GM10248 (cell line): ENCODE results near the gene TMEM37.

ENCODE experiments used
- CTCF ChIA-PET: fragments of 300-600 bp; sonication (Branson Sonifier 250); formaldehyde crosslinking; extraction: SDS; loops from one replicate; lab custom pipeline; 2021; ENCODE audit warnings: antibody characterized with exemption; lab: Yijun Ruan, JAX
- POLR2A ChIA-PET: fragments of 350-650 bp; sonication (Branson Sonifier 250); formaldehyde crosslinking; extraction: SDS; loops from one replicate; lab custom pipeline; 2020; ENCODE audit warnings: antibody characterized with exemption; lab: Yijun Ruan, JAX
- DNase-seq: peaks from one replicate; pipeline ENCODE4 v3.0.0; 2012; ENCODE audit errors: extremely low spot score
- TF ChIP-seq, protein P1 (sequence below): IDR thresholded peaks from 2 replicates; pipeline ENCODE4 v1.5.1; 2012; ENCODE audit warnings: mild to moderate bottlenecking, low read depth; ENCODE audit errors: extremely low read depth, missing control alignments, control extremely low read depth

Gene TMEM37

GRCh38 chr2:119405151-119405550 lies 26.5 kb upstream of the TMEM37 start:
- TF ChIP-seq, protein P1, sequence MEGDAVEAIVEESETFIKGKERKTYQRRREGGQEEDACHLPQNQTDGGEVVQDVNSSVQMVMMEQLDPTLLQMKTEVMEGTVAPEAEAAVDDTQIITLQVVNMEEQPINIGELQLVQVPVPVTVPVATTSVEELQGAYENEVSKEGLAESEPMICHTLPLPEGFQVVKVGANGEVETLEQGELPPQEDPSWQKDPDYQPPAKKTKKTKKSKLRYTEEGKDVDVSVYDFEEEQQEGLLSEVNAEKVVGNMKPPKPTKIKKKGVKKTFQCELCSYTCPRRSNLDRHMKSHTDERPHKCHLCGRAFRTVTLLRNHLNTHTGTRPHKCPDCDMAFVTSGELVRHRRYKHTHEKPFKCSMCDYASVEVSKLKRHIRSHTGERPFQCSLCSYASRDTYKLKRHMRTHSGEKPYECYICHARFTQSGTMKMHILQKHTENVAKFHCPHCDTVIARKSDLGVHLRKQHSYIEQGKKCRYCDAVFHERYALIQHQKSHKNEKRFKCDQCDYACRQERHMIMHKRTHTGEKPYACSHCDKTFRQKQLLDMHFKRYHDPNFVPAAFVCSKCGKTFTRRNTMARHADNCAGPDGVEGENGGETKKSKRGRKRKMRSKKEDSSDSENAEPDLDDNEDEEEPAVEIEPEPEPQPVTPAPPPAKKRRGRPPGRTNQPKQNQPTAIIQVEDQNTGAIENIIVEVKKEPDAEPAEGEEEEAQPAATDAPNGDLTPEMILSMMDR = no peak
- CTCF ChIA-PET = interaction anchor here (0.7 to 10.9 kb wide), 7 partner anchors 9 to 82 kb away, joined by 3 to 105 read pairs (median 4); no protein-coding TSS in a partner anchor

DNA sequence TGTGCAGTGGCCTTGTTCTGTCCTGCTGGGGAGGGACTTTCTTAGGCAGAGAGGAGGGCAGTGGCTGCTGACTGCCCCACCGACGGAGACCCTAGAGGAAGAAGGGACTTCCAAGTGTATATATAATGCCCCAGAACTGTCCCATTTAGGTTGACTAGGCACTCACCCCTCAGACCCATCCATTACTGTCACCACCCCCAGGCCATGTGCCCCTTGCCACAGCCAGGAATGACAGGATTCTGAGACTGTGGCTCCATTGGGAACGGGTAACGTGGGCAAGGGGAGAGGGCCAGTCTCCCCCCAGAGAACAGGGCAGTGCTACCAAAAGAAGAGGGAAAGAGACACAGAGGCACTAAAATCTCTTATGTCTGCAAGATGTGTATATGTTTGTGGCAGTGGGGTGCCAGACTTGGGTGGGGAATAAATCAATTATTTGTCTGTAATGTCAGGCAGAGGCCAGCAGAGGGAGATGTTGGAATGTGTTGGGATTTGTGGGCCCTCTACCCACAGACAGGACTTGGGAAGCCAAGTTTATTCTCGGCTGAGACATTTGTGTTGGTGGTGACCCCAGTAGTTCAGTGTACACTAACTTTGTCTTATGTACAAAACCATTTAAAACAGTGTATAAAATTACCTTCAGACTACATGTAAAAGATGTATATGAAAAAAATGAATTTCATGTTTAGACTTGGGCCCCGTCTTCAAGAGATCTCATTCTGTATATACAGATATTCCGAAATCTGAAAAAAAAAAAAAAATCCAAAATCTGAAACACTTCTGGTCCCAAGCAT lies 24.0 kb upstream of the TMEM37 start:
- ChIA-PET POLR2A (no interaction called here), CTCF (interaction anchor here (0.7 to 10.9 kb wide), 16 partner anchors 9 to 80 kb away, joined by 3 to 110 read pairs (median 4); no protein-coding TSS in a partner anchor)
- TF ChIP-seq, protein P1 = peak; percentile 68
- DNase-seq = peak; percentile 73

More at GRCh38 chr2:119405151-119405550, 26.5 kb upstream of the TMEM37 start:
- POLR2A ChIA-PET = no interaction called here
- no peak for DNase-seq

- ChIA-PET CTCF (interaction anchor here (0.7 to 8.6 kb wide), 10 partner anchors 7 to 80 kb away, joined by 3 to 110 read pairs (median 5); no protein-coding TSS in a partner anchor), POLR2A (no interaction called here)
- TF ChIP-seq, protein P1 = no peak
- DNase-seq = no peak
These were observed 23.4 kb upstream of the TMEM37 start for GRCh38 chr2:119408221-119408619.

DNA sequence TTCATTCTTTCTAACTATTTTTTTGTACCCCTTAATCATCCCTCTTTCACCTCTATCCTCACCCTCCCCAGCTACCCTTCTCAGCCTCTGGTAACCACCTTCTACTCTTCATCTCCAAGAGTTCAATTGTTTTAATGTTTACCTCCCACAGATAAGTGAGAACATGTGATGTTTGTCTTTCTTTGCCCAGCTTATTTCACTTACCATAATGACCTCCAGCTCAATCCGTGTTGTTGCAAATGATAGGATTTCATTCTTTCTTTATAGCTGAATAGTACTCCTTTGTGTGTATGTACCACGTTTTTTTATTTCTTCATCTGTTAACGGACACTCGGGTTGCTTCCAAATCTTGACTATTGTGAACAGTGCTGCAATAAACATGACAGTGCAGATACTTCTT lies 22.1 kb upstream of the TMEM37 start:
- ChIA-PET CTCF (interaction anchor here (1.0 to 8.6 kb wide), 10 partner anchors 9 to 251 kb away, joined by 3 to 110 read pairs (median 4); no protein-coding TSS in a partner anchor), POLR2A (no interaction called here)
- no peak for DNase-seq
- TF ChIP-seq, protein P1 = no peak

DNA sequence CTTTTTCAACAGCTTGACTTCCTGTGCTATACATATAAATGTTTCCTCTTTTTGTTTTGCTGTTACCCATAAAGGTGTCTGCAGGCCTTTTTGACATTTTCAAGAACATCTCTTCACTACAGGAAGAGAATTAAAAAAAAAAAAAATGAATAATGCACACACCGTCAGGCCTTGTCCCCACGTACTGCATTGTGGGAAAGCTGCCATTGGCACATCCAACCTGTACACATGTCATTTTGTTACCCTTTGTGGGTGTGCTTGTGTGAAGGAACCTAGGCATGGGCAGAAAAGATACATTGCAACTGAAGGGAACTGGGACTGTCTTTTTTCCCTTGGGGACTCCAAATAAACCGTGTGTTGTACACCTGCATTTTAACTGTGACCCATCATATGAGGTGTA lies 16.8 kb upstream of the TMEM37 start:
- CTCF ChIA-PET = interaction anchor here (0.8 to 8.6 kb wide), 3 partner anchors 9 to 63 kb away, joined by 3 to 110 read pairs (median 3); no protein-coding TSS in a partner anchor
- TF ChIP-seq, protein P1 = no peak
- no peak for DNase-seq
- POLR2A ChIA-PET = no interaction called here

GRCh38 chr2:119415630-119416029 lies 16.0 kb upstream of the TMEM37 start:
- ChIA-PET CTCF (interaction anchor here (0.8 to 8.6 kb wide), 4 partner anchors 9 to 62 kb away, joined by 3 to 110 read pairs (median 3); no protein-coding TSS in a partner anchor), POLR2A (no interaction called here)
- TF ChIP-seq, protein P1 = no peak
- DNase-seq = no peak
